Naive thymus-derived CD4-positive, alpha-beta T cell (primary cell): Measurements from ENCODE around the gene RPTOR. TPM values are rescaled to one million over a fixed set of nuclear protein-coding genes. Genes with fewer than 3 reads are reported as not detected.

Source experiments
- ATAC-seq: fragments of 150-1000 bp; cut with Tn5 transposase; 2 replicates; pipeline ENCODE4 v1.10.0; 2021; ENCODE audit warnings: mild to moderate bottlenecking, moderate library complexity
- CTCF ChIA-PET: fragments of 350-600 bp; sonication (Branson Sonifier 250); formaldehyde crosslinking; loops from one replicate; lab custom pipeline; 2021; ENCODE audit warnings: antibody characterized with exemption; lab: Charles Lee
- POLR2A ChIA-PET: fragments of 350-600 bp; sonication (Branson Sonifier 250); formaldehyde crosslinking; loops from one replicate; lab custom pipeline; 2021; ENCODE audit warnings: antibody characterized with exemption, inconsistent platforms; lab: Charles Lee
- DNase-seq, 9 donors: peaks; one replicate each; pipeline versions ENCODE4 v3.0.0 to v3.0.0-alpha.2; 2020 to 2022; ENCODE audit warnings: mixed read lengths in 1 of 9
- H3K27ac ChIP-seq: one replicate; pipeline ENCODE4 v1.7.0; 2013; ENCODE audit warnings: mild to moderate bottlenecking, low read depth, low read length, moderate library complexity
- H3K27me3 ChIP-seq, 2 donors: one replicate each; pipeline ENCODE4 v1.7.0; 2013; ENCODE audit warnings: low read length in 2 of 2, mild to moderate bottlenecking in 2 of 2, moderate library complexity in 2 of 2; ENCODE audit not compliant: control insufficient read depth in 2 of 2, insufficient read depth in 2 of 2
- H3K36me3 ChIP-seq, 3 experiments: 1 replicate in 2 of 3; 2 replicates in 1 of 3; pipeline ENCODE4 v1.7.0; 2013; ENCODE audit warnings: low read length in 3 of 3, mild to moderate bottlenecking in 3 of 3, moderate library complexity in 1 of 3; ENCODE audit not compliant: insufficient read depth in 3 of 3, control insufficient read depth in 2 of 3
- H3K4me1 ChIP-seq, 2 donors: one replicate each; pipeline ENCODE4 v1.7.0; 2013; ENCODE audit warnings: low read length in 2 of 2, mild to moderate bottlenecking in 2 of 2, moderate library complexity in 1 of 2; ENCODE audit not compliant: control insufficient read depth in 2 of 2, insufficient read depth in 2 of 2
- H3K4me3 ChIP-seq: 2 replicates; pipeline ENCODE4 v1.7.0; 2013; ENCODE audit warnings: mild to moderate bottlenecking, low read length
- H3K9me3 ChIP-seq, 3 experiments: 1 replicate in 2 of 3; 2 replicates in 1 of 3; pipeline ENCODE4 v1.7.0; 2013; ENCODE audit warnings: low read length in 3 of 3; ENCODE audit not compliant: control insufficient read depth in 2 of 3
- H3K27ac Mint-ChIP-seq, 9 donors: one replicate each; pipeline ENCODE4 v1.8.0; 2020 to 2022; ENCODE audit warnings: mixed read lengths in 9 of 9, mild to moderate bottlenecking in 8 of 9, moderate library complexity in 5 of 9, inconsistent platforms in 2 of 9
- H3K27me3 Mint-ChIP-seq, 5 donors: one replicate each; pipeline ENCODE4 v1.8.0; 2021 to 2022; ENCODE audit warnings: mixed read lengths in 5 of 5, mild to moderate bottlenecking in 1 of 5
- H3K36me3 Mint-ChIP-seq, 5 donors: one replicate each; pipeline ENCODE4 v1.8.0; 2020 to 2022; ENCODE audit warnings: mixed read lengths in 5 of 5, mild to moderate bottlenecking in 3 of 5, inconsistent platforms in 1 of 5
- H3K4me1 Mint-ChIP-seq, 7 donors: one replicate each; pipeline ENCODE4 v1.8.0; 2020 to 2022; ENCODE audit warnings: mixed read lengths in 7 of 7, mild to moderate bottlenecking in 3 of 7, inconsistent platforms in 1 of 7
- H3K4me3 Mint-ChIP-seq, 10 donors: one replicate each; pipeline ENCODE4 v1.8.0; 2020 to 2022; ENCODE audit warnings: mild to moderate bottlenecking in 10 of 10, mixed read lengths in 10 of 10, moderate library complexity in 6 of 10, inconsistent platforms in 2 of 10
- H3K9me3 Mint-ChIP-seq, 11 donors: one replicate each; pipeline ENCODE4 v1.8.0; 2020 to 2022; ENCODE audit warnings: mixed read lengths in 11 of 11, mild to moderate bottlenecking in 4 of 11, inconsistent platforms in 1 of 11, moderate library complexity in 1 of 11
- intact Hi-C, 2 donors: fragments of 100-400 bp; cut with micrococcal nuclease; formaldehyde crosslinking; loops; one replicate each; pipeline ENCODE4 v1.15.1; 2023
- polyA plus RNA-seq, 2 donors: library from polyadenylated mRNA; unstranded; fragments of 300-500 nt; fragmentation: Illumina TruSeq; gene quantifications; one replicate each; pipeline ENCODE4 v1.2.3, GENCODE V29; 2021
- total RNA-seq, 6 experiments: library from RNA in 5 of 6; stranded (reverse) in 5 of 6; gene quantifications; 1 replicate in 5 of 6; 2 replicates in 1 of 6; pipeline ENCODE4 v1.2.3 and lab custom pipeline; 2021 to 2026

RPTOR gene
- total and polyA plus RNA-seq, 7 experiments from 2014 or later = 10.9 to 89.8 (median 59.9) TPM

GRCh38 chr17:80596760-80597608 is 52.3 kb downstream of the RPTOR start:
- CTCF ChIA-PET = interaction anchor here (0.6 kb wide), 1 partner anchor 296 kb away, joined by 3 read pairs; no protein-coding TSS in a partner anchor
- Histone ChIP-seq H3K9me3 (no peaks in the 10 kb centered on the region), H3K4me1 (peaks cover 0 to 10% of the 10 kb centered on the region in 2 donors), H3K4me3 (no peak overlapping the region), H3K27ac (no peak overlapping the region), H3K36me3 (no peaks in the 10 kb centered on the region), H3K27me3 (no peaks in the 10 kb centered on the region)
- Mint-ChIP-seq H3K4me3 (peak overlapping the region in 1 of 10 donors; percentile 8), H3K4me1 (peaks cover 33 to 85% (median 67%) of the 10 kb centered on the region in 7 donors), H3K27ac (peak overlapping the region in 7 of 9 donors; percentile 4 to 60 (median 35)), H3K36me3 (peaks cover 0 to 13% (median 11%) of the 10 kb centered on the region in 5 donors), H3K27me3 (no peaks in the 10 kb centered on the region), H3K9me3 (peaks cover 0 to 2% (median 0%) of the 10 kb centered on the region in 11 donors)
- POLR2A ChIA-PET = no interaction called here
- ATAC-seq (no peak), DNase-seq (no peak)
- intact Hi-C loops = no loop called here

- DNase-seq = no peak
- CTCF ChIA-PET = no interaction called here
Measured at GRCh38 chr17:80598813-80599545, 54.3 kb downstream of the RPTOR start.

GRCh38 chr17:80599546-80600305 is 55.1 kb downstream of the RPTOR start:
- POLR2A ChIA-PET = interaction anchor here (1.7 kb wide), 1 partner anchor 19 kb away, joined by 4 read pairs; no protein-coding TSS in a partner anchor
- no peaks in the 10 kb centered on the region for H3K9me3 ChIP-seq
- no peak for DNase-seq
- H3K36me3 Mint-ChIP-seq = peaks cover 0 to 28% (median 19%) of the 10 kb centered on the region in 5 donors
- H3K27ac Mint-ChIP-seq = peak overlapping the region; percentile 22 to 87 (median 70)
- H3K4me3 Mint-ChIP-seq = peak overlapping the region in 8 of 10 donors; percentile 26 to 50 (median 36)
- H3K27me3 ChIP-seq = no peaks in the 10 kb centered on the region
- intact Hi-C loops = no loop called here
- peaks cover 10 to 26% of the 10 kb centered on the region in 2 donors for H3K4me1 ChIP-seq
- H3K27ac ChIP-seq = no peak overlapping the region
- CTCF ChIA-PET = no interaction called here
- no peaks in the 10 kb centered on the region for H3K36me3 ChIP-seq
- H3K4me1 Mint-ChIP-seq = peaks cover 44 to 91% (median 76%) of the 10 kb centered on the region in 7 donors
- H3K9me3 Mint-ChIP-seq = peaks cover 0 to 2% (median 0%) of the 10 kb centered on the region in 11 donors
- no peak overlapping the region for H3K4me3 ChIP-seq
- ATAC-seq = no peak
- H3K27me3 Mint-ChIP-seq = no peaks in the 10 kb centered on the region

More at GRCh38 chr17:80598813-80599545, 54.3 kb downstream of the RPTOR start:
- Histone ChIP-seq H3K27ac (no peak overlapping the region), H3K36me3 (no peaks in the 10 kb centered on the region), H3K4me1 (peaks cover 10 to 26% of the 10 kb centered on the region in 2 donors), H3K9me3 (no peaks in the 10 kb centered on the region), H3K4me3 (no peak overlapping the region), H3K27me3 (no peaks in the 10 kb centered on the region)
- H3K4me1 Mint-ChIP-seq = peaks cover 39 to 89% (median 74%) of the 10 kb centered on the region in 7 donors
- peak overlapping the region in 2 of 10 donors; percentile 26 to 50 for H3K4me3 Mint-ChIP-seq
- intact Hi-C loops = no loop called here
- H3K36me3 Mint-ChIP-seq = peaks cover 0 to 23% (median 14%) of the 10 kb centered on the region in 5 donors
- POLR2A ChIA-PET = interaction anchor here (1.7 kb wide), 1 partner anchor 20 kb away, joined by 4 read pairs; no protein-coding TSS in a partner anchor
- no peaks in the 10 kb centered on the region for H3K27me3 Mint-ChIP-seq
- peak overlapping the region in 6 of 9 donors; percentile 22 to 87 (median 72) for H3K27ac Mint-ChIP-seq
- no peak for ATAC-seq
- peaks cover 0 to 2% (median 0%) of the 10 kb centered on the region in 11 donors for H3K9me3 Mint-ChIP-seq

- Histone ChIP-seq H3K4me3 (no peak overlapping the region), H3K27me3 (no peaks in the 10 kb centered on the region), H3K27ac (no peak overlapping the region), H3K36me3 (no peaks in the 10 kb centered on the region), H3K4me1 (peaks cover 10 to 26% of the 10 kb centered on the region in 2 donors), H3K9me3 (no peaks in the 10 kb centered on the region)
- CTCF ChIA-PET = no interaction called here
- ATAC-seq = no peak
- Mint-ChIP-seq H3K4me1 (peaks cover 50 to 89% (median 75%) of the 10 kb centered on the region in 7 donors), H3K36me3 (peaks cover 0 to 28% (median 19%) of the 10 kb centered on the region in 5 donors), H3K4me3 (no peak overlapping the region), H3K27ac (no peak overlapping the region), H3K27me3 (no peaks in the 10 kb centered on the region), H3K9me3 (peaks cover 0 to 2% (median 0%) of the 10 kb centered on the region in 11 donors)
- POLR2A ChIA-PET = no interaction called here
- no peak for DNase-seq
- intact Hi-C loops = no loop called here
Measured at GRCh38 chr17:80601146-80601545, 56.5 kb downstream of the RPTOR start.

- Mint-ChIP-seq H3K36me3 (peaks cover 0 to 26% (median 18%) of the 10 kb centered on the region in 5 donors), H3K9me3 (peaks cover 0 to 2% (median 0%) of the 10 kb centered on the region in 11 donors), H3K27me3 (no peaks in the 10 kb centered on the region), H3K4me3 (peak overlapping the region in 6 of 10 donors; percentile 9 to 48 (median 34)), H3K27ac (peak overlapping the region in 7 of 9 donors; percentile 28 to 77 (median 56)), H3K4me1 (peaks cover 50 to 82% (median 67%) of the 10 kb centered on the region in 7 donors)
- no peaks in the 10 kb centered on the region for H3K36me3 ChIP-seq
- intact Hi-C loops = no loop called here
- peaks cover 10 to 26% of the 10 kb centered on the region in 2 donors for H3K4me1 ChIP-seq
- ChIA-PET POLR2A (interaction anchor here (0.6 to 1.0 kb wide), 3 partner anchors 46 to 121 kb away, joined by 3 to 4 read pairs (median 3); no protein-coding TSS in a partner anchor), CTCF (no interaction called here)
- DNase-seq (no peak), ATAC-seq (no peak)
- H3K9me3 ChIP-seq = no peaks in the 10 kb centered on the region
- H3K4me3 ChIP-seq = no peak overlapping the region
- no peak overlapping the region for H3K27ac ChIP-seq
- no peaks in the 10 kb centered on the region for H3K27me3 ChIP-seq
Measured at GRCh38 chr17:80603396-80603795, 58.8 kb downstream of the RPTOR start.
